Thyroid gland (tissue), 4 donors: ENCODE data around the gene CBR1. TPM values are rescaled to one million over a fixed set of nuclear protein-coding genes. Genes with fewer than 3 reads are reported as not detected.

Experiments used
- DNase-seq, 2 donors: peaks; one replicate each; pipeline ENCODE4 v3.0.0-alpha.2; 2019
- H3K27ac ChIP-seq, 3 donors: fragments of 200-600 bp; sonication (generic); 1 replicate in 2 of 3; 2 replicates in 1 of 3; pipeline ENCODE4 v1.5.1; 2016 to 2019; ENCODE audit warnings: mild to moderate bottlenecking in 1 of 3, moderate library complexity in 1 of 3
- H3K27me3 ChIP-seq: fragments of 200-600 bp; sonication (generic); one replicate; pipeline ENCODE4 v1.5.1; 2019
- H3K36me3 ChIP-seq, 2 donors: fragments of 200-600 bp; sonication (generic); one replicate each; pipeline ENCODE4 v1.5.1; 2016 to 2019
- H3K4me1 ChIP-seq, 2 donors: fragments of 200-600 bp; sonication (generic); one replicate each; pipeline ENCODE4 v1.5.1; 2017 to 2019
- H3K4me3 ChIP-seq, 3 donors: fragments of 200-600 bp; sonication (generic); replicated peaks in 1 of 3; 1 replicate in 2 of 3; 2 replicates in 1 of 3; pipeline ENCODE4 v1.5.1; 2016; ENCODE audit warnings: mild to moderate bottlenecking in 1 of 3
- H3K9me3 ChIP-seq: fragments of 200-600 bp; sonication (generic); one replicate; pipeline ENCODE4 v1.5.1; 2017
- POLR2A ChIP-seq, 2 donors: fragments of 450-650 bp; IDR thresholded peaks; one replicate each; pipeline ENCODE4 v1.6.1; 2017; ENCODE audit warnings: antibody characterized with exemption in 2 of 2, mild to moderate bottlenecking in 2 of 2, moderate library complexity in 1 of 2
- WGBS, 2 donors: methylation state at CpG; one replicate each; pipeline ENCODE4 v1.1.5; 2017; 5-methylcytosine and 5-hydroxymethylcytosine counted together
- intact Hi-C: fragments of 100-400 bp; cut with DNase I; formaldehyde crosslinking; loops from one replicate; pipeline ENCODE4 v1.15.1; 2023
- total RNA-seq, 4 donors: library from RNA; depleted of rRNA; stranded (reverse); fragments of >200 nt; gene quantifications; one replicate each; pipeline ENCODE4 v1.2.3, GENCODE V29; 2016
- TF ChIP-seq, protein P1 (sequence below), 6 experiments: fragments of 200-600 bp in 3 of 6; fragments of 450-650 bp in 3 of 6; sonication (generic) in 3 of 6; IDR thresholded peaks; one replicate each; pipeline ENCODE4 v1.5.1; 2016 to 2019; ENCODE audit warnings: antibody characterized with exemption in 6 of 6, mild to moderate bottlenecking in 2 of 6, inconsistent platforms in 1 of 6, moderate library complexity in 1 of 6

The CBR1 gene
- total RNA-seq, 4 donors from 2014 or later, result 206 to 600 (median 418) TPM

DNA sequence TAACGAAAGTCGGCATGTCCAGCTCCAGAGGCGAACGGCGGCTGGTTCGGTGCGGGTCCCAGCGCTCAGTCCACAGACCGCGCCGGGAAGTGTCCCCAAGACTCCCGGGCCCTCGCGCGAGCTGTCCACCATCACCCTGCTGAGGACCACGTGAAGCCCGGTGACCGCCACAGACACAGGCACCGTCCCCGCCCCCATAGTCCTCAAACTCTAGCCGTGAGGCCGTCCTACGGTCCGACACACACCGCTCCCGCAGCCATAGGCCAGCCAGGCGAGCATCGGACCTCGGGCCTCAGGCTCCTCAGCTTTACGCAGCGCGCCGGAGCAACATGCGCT lies 10.0 kb upstream of the CBR1 start:
- Histone ChIP-seq H3K4me3 (peak overlapping the region; percentile 52 to 86 (median 82)), H3K36me3 (peaks cover 17 to 23% of the 10 kb centered on the region in 2 donors), H3K9me3 (no peaks in the 10 kb centered on the region), H3K27me3 (no peaks in the 10 kb centered on the region), H3K27ac (peak overlapping the region; percentile 88 to 89 (median 89)), H3K4me1 (peaks cover 10 to 11% of the 10 kb centered on the region in 2 donors)
- WGBS, 2 donors, result 1% methylated on average over 23 to 29 of the region's 34 CpGs
- intact Hi-C loops, result no loop called here
- TF ChIP-seq POLR2A (IDR thresholded peaks at IDR 0.05), result no peak
- TF ChIP-seq, protein P1, sequence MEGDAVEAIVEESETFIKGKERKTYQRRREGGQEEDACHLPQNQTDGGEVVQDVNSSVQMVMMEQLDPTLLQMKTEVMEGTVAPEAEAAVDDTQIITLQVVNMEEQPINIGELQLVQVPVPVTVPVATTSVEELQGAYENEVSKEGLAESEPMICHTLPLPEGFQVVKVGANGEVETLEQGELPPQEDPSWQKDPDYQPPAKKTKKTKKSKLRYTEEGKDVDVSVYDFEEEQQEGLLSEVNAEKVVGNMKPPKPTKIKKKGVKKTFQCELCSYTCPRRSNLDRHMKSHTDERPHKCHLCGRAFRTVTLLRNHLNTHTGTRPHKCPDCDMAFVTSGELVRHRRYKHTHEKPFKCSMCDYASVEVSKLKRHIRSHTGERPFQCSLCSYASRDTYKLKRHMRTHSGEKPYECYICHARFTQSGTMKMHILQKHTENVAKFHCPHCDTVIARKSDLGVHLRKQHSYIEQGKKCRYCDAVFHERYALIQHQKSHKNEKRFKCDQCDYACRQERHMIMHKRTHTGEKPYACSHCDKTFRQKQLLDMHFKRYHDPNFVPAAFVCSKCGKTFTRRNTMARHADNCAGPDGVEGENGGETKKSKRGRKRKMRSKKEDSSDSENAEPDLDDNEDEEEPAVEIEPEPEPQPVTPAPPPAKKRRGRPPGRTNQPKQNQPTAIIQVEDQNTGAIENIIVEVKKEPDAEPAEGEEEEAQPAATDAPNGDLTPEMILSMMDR (IDR thresholded peaks at IDR 0.05), result no peak
- DNase-seq, result peak; percentile 52 to 63

DNA sequence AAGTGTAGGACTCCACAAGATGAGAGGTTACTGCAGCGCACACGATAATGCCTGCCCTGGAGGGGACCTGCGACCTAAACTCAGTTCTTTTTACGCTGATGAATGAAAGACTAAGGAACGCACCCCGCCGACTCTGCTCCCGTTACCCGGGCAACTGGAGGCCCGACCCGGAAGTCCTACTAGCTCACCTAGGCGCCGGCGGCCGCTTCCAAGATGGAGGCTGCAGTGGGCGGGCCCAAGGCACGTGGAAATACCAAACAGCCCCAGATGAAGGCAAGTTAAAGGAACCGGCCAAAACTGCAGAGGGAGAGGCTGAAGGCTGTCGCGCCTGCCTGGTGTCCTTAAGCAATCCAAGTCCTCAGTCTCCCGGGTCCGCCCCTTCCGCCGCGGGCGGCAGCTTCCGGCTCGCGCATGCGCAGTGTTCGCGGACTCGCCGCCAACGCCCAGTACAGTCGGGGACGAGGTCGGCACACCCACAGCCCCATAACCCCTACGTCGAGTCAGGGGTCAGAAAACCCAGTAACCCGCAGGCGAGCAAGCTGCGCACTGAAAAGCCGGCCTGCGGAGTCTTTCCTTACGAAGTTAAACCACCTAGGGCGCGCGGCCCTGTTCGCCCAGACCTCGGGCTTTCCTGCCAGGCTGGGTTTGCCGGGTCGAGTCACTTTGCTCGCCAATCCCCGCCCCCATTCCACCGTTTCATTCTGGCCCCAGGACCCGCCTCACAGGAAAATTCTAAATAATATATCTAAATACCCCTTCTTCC lies 9.5 kb upstream of the CBR1 start, which contains the start of gene SETD4:
SETD4 (minus strand) TSS at position 368 of the 763 bp plus-strand sequence. CDS start 1,638 bp downstream, outside the sequence.
- Histone ChIP-seq H3K9me3 (no peaks in the 10 kb centered on the region), H3K4me3 (peak within 1 kb of the TSS; percentile 52 to 86 (median 82)), H3K4me1 (peaks cover 10 to 11% of the 10 kb centered on the region in 2 donors), H3K27me3 (no peaks in the 10 kb centered on the region), H3K36me3 (peaks cover 16 to 23% of the 10 kb centered on the region in 2 donors), H3K27ac (peak within 1 kb of the TSS; percentile 88 to 89 (median 89))
- intact Hi-C loops, result no loop called here
- WGBS, 2 donors, result 0 to 1% methylated on average over 26 to 50 of the region's 57 CpGs
- peak; percentile 88 to 92 for DNase-seq
- TF ChIP-seq, protein P1 (IDR thresholded peaks at IDR 0.05), result no peak
- TF ChIP-seq POLR2A (IDR thresholded peaks at IDR 0.05), result peak in 1 of 2 donors; percentile 94

DNA sequence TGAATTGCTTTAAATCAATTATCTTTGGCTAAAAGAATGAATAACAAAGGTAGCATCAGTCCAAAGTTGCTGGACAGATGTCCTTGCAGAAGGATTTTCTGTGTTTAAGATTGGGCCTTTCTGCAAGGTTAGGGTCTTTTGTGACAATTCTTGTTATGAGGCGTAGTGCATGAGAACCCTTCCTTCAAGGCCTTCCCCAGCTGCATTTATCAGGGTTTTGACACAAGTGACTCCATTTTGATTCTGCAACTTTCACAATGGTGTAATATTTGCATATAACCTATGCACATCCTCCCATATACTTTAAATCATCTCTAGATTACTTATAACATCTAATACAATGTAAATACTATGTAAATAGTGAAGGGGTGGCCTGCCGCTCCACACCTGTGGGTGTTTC lies 8.4 kb upstream of the CBR1 start:
- Histone ChIP-seq H3K27me3 (no peaks in the 10 kb centered on the region), H3K4me1 (peaks cover 10 to 11% of the 10 kb centered on the region in 2 donors), H3K9me3 (no peaks in the 10 kb centered on the region), H3K4me3 (no peak overlapping the region), H3K27ac (no peak overlapping the region), H3K36me3 (peaks cover 5 to 12% of the 10 kb centered on the region in 2 donors)
- no peak for DNase-seq
- WGBS, 2 donors, result 97% methylated on average over 2 of the region's 2 CpGs
- no peak for TF ChIP-seq POLR2A (IDR thresholded peaks at IDR 0.05)
- intact Hi-C loops, result no loop called here

DNA sequence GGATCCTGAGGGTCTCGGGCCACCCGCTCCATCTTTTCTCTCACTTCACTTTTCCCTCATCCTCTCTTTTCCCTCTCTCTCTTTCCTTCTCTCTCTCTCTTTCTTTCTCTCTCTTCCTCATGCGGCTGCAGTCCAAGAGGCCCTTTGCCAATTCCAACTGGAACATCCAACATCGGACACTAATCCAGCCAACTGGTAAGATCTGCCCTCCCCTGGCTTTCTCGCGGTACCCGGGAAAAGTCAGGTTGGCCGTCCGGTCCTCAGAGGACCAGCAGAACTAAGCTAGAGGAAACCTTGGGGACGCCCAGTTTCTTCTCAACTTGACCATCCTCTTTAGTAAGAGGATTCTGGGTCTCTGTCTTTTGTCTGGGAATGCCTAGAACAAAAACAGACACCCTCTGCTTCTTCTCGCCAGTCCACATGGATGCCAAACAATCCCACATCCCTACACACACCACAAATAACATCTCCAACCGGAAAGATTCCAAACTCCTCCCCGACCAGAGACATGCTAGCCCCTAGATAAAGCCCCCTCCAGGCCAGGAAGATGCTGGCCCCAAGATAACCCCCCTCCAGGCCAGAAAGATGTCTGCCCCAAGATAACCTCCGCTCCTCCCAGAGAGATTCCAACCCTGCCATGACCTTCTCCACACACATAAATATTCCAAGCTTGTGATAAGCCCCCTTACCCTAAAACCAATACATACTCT lies 6.3 kb upstream of the CBR1 start:
- H3K36me3 ChIP-seq, result no peaks in the 10 kb centered on the region
- DNase-seq, result no peak
- WGBS, 2 donors, result 85 to 86% methylated on average over 14 of the region's 14 CpGs
- no peak overlapping the region for H3K27ac ChIP-seq
- H3K27me3 ChIP-seq, result no peaks in the 10 kb centered on the region
- intact Hi-C loops, result no loop called here
- TF ChIP-seq, protein P1 (IDR thresholded peaks at IDR 0.05), result no peak
- no peak for TF ChIP-seq POLR2A (IDR thresholded peaks at IDR 0.05)
- H3K4me1 ChIP-seq, result peaks cover 10 to 11% of the 10 kb centered on the region in 2 donors
- no peak overlapping the region for H3K4me3 ChIP-seq
- no peaks in the 10 kb centered on the region for H3K9me3 ChIP-seq

DNA sequence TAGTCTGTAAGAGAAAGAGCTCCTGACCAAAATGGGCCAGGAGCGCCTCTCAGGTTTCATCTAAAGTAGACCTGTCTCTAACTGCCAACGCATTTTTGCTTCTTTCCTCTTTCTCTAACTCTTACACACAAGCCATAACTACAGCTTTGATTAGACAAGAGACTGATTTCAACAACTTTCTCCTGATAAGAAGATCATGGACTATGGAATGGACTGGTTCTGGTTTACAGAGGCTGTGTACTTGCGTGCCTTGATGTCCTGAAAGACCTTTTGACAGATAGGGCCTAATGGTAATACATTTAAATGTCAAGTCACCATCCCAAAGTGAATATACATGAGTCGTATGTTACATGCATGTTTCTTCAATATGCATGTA lies 5.8 kb upstream of the CBR1 start:
- Histone ChIP-seq H3K27me3 (no peaks in the 10 kb centered on the region), H3K27ac (no peak overlapping the region), H3K4me3 (no peak overlapping the region), H3K36me3 (no peaks in the 10 kb centered on the region), H3K4me1 (peaks cover 6 to 7% of the 10 kb centered on the region in 2 donors), H3K9me3 (no peaks in the 10 kb centered on the region)
- intact Hi-C loops, result no loop called here
- 91 to 95% methylated on average over 4 of the region's 4 CpGs for WGBS, 2 donors
- no peak for DNase-seq
- no peak for TF ChIP-seq POLR2A (IDR thresholded peaks at IDR 0.05)
- TF ChIP-seq, protein P1 (IDR thresholded peaks at IDR 0.05), result no peak
